22Rv1 (cell line): Measurements from ENCODE around the gene ZNF469.

ENCODE experiments used
- ZFX ChIP-seq: fragments of 450-650 bp; IDR thresholded peaks from 2 replicates; pipeline ENCODE4 v1.6.1; 2017; ENCODE audit warnings: antibody characterized with exemption, borderline replicate concordance
- TF ChIP-seq, protein P1 (sequence below): fragments of 450-650 bp; IDR thresholded peaks from 2 replicates; pipeline ENCODE4 v1.5.1; 2017; ENCODE audit warnings: mild to moderate bottlenecking

DNA sequence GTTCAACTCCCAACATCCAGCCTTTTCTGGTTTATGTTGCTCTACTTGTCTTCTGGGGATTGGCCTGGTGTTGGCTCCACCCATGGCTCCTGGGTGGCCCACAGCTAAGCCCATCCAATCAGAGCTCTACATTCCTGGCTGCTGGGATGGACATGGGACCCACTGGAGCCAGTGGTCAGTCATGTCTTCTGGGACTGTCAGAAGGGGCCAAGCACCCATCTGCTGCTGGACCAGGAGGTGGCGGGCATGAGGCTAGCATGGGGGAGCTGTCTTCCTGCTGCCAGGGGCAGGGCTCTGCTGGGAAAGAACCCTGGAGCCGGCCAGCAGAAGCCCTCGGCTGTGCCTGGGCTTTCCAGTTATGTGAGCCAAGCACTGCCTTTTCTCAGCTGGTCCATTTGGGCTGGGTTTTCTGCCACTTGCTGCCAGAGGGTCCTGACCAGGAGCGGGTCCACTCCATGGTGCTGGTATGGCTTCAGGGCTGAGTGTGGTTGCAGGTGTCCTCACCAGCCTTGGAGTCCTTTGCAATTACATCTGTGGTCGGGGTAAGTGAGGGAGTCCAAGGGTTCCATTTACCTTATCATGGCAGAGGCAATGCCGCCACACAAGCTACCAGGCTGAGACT, 17.4 kb upstream of the ZNF469 start:
- TF ChIP-seq, protein P1, sequence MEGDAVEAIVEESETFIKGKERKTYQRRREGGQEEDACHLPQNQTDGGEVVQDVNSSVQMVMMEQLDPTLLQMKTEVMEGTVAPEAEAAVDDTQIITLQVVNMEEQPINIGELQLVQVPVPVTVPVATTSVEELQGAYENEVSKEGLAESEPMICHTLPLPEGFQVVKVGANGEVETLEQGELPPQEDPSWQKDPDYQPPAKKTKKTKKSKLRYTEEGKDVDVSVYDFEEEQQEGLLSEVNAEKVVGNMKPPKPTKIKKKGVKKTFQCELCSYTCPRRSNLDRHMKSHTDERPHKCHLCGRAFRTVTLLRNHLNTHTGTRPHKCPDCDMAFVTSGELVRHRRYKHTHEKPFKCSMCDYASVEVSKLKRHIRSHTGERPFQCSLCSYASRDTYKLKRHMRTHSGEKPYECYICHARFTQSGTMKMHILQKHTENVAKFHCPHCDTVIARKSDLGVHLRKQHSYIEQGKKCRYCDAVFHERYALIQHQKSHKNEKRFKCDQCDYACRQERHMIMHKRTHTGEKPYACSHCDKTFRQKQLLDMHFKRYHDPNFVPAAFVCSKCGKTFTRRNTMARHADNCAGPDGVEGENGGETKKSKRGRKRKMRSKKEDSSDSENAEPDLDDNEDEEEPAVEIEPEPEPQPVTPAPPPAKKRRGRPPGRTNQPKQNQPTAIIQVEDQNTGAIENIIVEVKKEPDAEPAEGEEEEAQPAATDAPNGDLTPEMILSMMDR, result no peak
- no peak for TF ChIP-seq ZFX
